Stimulated activated naive CD8-positive, alpha-beta T cell treated with anti-CD3 and anti-CD28 coated beads, Interleukin-15, Interleukin-2, amounts not matched to agents 100 U/mL and 50 U/mL, for 24 hours (primary cell): ENCODE measurements around the gene MAP3K9.

ENCODE experiments used
- ATAC-seq: fragments of 150-1000 bp; cut with Tn5 transposase; one replicate; pipeline ENCODE4 v1.10.0; 2021
- DNase-seq: peaks from one replicate; pipeline ENCODE4 v3.0.0; 2021

Gene MAP3K9

DNA sequence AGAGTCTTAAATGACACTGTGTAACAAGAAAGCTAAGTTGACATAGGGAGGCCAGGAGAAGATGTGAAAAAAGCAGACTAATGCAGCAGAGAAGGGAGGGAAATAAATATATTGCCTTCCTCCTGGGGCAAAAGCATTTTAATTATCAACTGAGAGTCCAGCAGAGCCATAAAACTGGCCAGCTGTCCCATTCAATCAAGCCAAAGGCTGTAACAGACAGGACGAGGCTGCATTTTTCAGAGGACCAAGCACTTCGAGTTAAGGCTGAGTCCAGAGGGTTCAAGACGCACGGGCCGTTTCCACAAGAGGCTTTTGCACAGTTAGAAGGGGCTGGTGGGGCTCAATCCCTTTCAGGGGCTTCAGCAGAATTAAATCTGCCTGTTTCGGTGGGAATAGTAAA, 20.4 kb downstream of the MAP3K9 start:
- no peak for DNase-seq
- ATAC-seq: no peak

GRCh38 chr14:70785556-70785955, 23.8 kb downstream of the MAP3K9 start:
- ATAC-seq: no peak
- no peak for DNase-seq

DNA sequence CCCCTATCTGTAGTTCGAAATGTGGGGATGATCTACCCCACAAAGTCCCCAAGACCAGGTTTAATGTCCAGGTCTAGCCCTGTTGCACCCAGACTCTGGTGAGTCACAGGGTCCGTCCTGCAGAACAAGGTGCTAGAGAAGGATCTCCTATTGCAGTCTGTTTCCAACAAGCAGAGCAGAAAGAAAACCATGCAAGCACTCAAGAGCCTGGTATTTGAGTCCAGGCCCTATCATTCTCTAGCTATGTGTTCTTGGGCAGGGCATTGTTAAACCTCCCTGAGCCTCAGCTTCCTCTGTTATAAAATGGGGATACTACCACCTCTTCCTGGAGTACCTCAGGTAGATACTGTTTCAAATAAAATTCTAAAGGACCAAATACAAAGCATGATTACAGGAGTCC, 24.4 kb downstream of the MAP3K9 start:
- no peak for ATAC-seq
- no peak for DNase-seq

- ATAC-seq: peak; percentile 87
- DNase-seq: peak; percentile 21
These were observed 27.0 kb downstream of the MAP3K9 start for GRCh38 chr14:70782361-70782760.

GRCh38 chr14:70780396-70781075, 28.8 kb downstream of the MAP3K9 start:
- DNase-seq (no peak), ATAC-seq (no peak)

DNA sequence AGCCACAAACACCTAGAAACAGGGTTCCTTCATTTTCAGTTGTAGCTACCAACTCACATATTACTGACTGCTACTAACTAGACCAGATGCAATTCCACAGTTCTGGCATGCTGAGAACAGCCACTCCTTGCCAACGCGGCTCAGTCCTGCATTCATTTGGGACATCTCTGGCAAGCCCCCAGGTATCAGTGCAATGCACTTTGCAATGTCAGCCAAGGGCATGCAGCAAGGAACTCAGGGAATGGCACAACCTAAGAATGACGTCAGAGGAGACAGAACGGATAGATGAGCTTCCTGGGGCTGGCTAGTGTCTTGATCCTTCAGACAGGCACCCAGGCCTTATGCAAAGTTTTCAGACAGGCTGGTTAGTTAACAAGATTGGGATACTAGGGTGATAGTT, 29.6 kb downstream of the MAP3K9 start:
- DNase-seq (no peak), ATAC-seq (no peak)

GRCh38 chr14:70776197-70776596, 33.1 kb downstream of the MAP3K9 start:
- DNase-seq (no peak), ATAC-seq (no peak)

DNA sequence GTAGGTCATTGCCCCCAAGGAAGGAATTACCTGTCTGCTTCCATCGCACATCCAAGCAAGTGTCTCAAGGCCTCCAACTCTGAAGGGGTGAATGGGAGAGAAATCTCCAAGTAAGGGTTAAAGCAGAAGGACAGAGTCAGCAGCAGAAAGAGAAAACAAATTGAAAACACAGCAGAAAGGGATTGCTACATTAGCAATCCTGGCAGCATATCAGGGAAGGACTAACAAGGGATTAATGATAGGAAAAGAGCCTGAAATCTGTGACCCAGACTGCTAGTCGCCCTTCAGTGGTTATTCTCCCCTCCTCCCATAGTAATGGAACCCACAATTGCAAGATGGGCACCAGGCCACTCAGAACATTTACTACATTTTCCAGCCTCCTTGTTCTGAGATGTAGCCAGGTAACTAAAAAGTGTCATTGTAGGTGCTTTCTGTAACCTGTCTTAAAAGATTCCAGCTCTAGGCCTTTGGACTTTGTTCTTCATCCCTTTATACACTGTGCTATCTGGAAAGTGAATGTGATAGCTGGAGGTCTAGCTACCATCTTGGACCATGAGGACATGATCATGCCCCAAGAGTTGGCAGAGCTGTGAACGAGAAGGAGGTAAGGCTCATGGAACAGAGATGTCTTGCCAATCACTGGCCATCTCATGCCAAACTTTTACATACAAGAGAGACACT, 36.0 kb downstream of the MAP3K9 start:
- DNase-seq (no peak), ATAC-seq (no peak)

GRCh38 chr14:70771781-70772212, 37.5 kb downstream of the MAP3K9 start:
- ATAC-seq (no peak), DNase-seq (no peak)

DNA sequence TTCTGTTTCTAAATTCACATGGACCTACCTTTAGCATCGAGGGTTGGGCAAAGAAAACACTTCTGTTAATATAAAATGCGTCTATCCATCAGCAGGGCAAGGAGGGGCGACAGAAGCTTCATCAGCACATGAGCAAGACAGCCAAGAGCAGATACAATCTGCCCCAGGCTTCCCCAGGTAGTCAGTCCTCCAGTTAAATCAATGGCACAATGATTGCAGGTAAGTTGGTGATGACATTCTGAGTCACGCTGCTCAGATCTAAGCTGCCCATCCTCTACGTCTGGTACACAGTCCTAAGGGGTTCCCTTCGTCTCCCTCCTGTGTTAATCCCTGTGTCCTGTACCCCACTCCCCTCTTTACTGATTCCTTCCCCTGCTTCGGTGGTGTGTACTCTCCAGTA, 38.8 kb downstream of the MAP3K9 start:
- DNase-seq (no peak), ATAC-seq (no peak)

DNA sequence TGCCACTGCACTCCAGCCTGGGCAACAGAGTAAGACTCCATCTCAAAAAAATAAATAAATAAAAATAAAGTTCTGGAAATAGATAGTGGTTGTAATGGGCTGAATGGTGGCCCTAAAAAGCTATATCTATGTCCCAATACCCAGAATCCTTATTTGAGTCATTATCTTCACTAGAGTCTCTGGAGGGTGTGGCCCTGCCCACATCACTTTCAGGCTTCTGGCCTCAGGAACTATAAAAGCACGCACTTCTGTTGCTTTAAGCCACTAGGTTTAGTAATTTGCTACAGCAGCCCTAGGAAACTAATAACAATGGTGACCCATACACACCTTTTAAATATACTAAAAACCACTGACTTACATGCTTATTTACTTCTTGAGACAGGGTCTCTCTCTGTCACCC, 49.9 kb downstream of the MAP3K9 start:
- no peak for ATAC-seq
- no peak for DNase-seq

DNA sequence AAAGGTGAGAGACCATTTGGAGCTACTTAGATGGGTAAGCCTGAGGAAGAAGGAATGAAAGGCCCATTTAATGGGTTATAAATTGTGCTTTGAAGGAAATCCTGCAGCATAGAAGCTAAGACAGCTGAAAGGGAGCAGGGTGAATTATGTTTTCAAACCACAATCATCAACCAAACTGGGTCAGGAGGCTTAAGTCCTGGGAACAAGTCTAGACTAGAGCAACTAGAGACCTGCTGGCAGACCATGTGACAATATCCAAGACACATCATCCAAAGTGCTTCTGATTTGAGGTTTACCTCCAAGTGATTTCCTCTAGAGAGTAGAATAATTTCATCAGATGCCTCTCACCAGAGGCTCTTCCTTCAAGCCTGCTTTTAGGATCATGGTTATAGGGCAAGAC, 53.7 kb downstream of the MAP3K9 start:
- DNase-seq (no peak), ATAC-seq (no peak)

- no peak for ATAC-seq
- no peak for DNase-seq
These were observed 54.3 kb downstream of the MAP3K9 start for GRCh38 chr14:70754991-70755390.

DNA sequence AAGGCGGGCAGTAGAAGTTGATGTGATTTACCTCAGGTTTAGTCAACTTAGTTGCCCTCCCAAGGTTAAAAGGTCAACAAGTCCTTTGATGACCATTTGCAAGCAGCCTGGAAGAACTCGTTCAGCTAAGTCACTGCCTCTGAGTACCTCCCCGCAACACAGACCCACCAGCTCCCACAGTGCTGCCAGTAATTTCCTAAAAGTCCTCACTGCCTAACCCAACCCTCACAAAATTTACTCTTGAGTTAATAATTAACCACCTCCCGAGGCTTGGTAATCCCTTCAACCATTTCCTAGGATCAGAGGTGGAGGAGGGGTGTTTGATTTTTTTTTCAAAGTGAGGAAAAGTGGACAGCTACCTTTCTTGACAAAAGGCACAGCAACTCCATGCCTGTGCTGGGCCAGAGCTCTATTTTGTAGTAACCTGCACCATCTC, 55.8 kb downstream of the MAP3K9 start:
- DNase-seq (no peak), ATAC-seq (no peak)

DNA sequence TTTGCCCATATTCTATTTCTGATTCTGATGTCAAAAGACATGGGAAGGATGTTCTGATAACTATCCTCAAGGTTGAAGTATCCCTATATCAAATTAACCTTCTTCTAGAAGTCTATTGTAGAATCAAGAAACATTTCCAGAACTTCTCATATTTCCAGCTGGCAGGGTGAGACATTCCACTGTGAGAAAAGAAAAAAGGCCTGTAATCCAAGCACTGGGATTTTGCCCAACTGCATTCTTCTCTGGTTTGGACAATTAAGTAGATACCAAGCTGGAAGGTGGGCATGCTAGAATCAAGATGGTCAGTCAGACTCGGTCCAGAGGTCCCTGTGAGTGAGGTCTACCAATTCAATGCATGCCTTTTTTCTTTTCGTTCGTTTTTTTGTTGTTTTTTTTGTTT, 60.9 kb downstream of the MAP3K9 start:
- DNase-seq: no peak
- no peak for ATAC-seq

DNA sequence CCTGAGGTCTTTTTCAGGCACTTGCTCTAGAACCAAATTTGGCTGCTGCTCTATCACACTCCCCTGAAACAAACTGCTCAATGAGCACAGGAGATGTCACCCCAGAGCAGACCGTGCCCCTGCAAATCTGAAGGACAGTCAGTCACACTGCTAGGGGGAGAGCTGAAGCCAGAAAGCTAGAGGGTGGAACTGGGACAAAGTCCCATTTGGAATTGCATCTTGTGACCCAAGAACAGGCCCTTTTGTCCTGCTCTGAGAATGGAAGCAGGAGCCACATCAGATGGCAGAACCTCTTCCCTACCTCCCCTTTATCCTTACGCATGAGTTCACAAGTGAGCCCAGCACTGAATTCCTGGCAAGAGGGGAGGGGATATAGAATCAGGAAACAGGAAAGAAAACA, 64.7 kb downstream of the MAP3K9 start:
- DNase-seq (no peak), ATAC-seq (no peak)

GRCh38 chr14:70742316-70742715, 67.0 kb downstream of the MAP3K9 start:
- no peak for ATAC-seq
- no peak for DNase-seq

DNA sequence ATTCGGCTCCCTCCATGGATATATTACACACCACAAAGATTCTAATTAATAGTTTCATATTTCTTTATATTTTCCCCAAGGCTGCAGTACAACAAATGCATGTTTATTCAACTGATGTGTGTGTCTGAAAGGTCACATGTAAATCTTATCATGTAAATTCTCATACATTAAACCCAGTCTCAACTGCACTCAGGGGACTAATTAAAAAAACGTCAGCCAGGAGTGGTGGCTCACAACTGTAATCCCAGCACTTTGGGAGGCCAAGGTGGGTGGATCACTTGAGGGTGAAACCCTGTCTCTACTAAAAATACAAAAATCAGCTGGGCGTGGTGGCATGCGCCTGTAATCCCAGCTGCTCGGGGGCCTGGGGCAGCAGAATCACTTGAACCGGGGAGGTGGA, 67.8 kb downstream of the MAP3K9 start:
- no peak for ATAC-seq
- DNase-seq: no peak

DNA sequence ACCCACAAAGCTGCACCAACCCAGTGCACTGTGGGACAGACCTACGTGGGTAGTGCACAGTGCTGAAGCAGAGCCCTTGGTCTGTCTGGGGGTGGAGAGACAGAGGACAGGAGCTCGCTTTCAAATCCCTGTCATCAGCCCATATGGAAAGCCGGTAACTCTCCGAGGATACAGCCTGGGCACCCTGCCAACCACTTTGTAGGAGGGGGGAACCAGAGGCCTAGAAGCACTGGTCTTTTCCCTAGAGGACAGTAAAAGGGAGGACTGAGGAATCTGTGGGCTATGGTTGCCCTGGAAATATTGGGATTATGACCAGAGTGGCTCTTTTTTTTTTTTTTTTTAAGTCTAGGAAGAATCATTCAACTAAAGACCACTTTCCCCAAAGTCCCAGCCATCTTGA, 74.3 kb downstream of the MAP3K9 start:
- DNase-seq: no peak
- ATAC-seq: no peak

GRCh38 chr14:70731447-70732239, 77.7 kb downstream of the MAP3K9 start:
- DNase-seq (no peak), ATAC-seq (no peak)

DNA sequence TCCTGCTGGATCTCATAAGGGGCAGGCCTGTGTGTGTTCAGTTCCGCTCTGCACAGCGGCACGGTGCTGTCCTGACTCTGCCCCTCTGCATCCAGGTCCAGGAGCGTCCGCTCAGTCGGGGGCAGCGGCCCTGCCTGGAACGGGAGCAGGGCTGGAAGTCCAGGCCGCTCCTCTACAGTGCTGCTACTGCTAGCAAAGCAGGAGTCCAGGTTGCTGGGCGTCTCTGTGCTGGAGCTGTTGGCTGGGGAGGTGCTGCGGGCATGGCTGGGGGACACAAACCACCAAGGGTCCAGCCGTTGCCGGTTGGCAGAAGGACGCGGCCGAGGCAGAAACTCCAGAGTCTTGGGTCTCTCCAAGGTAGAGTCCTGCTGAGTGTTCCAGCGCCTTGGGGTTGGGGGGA, 78.9 kb downstream of the MAP3K9 start:
- ATAC-seq (no peak), DNase-seq (no peak)

- DNase-seq: no peak
- no peak for ATAC-seq
These were observed 82.5 kb downstream of the MAP3K9 start for GRCh38 chr14:70726651-70727375.

DNA sequence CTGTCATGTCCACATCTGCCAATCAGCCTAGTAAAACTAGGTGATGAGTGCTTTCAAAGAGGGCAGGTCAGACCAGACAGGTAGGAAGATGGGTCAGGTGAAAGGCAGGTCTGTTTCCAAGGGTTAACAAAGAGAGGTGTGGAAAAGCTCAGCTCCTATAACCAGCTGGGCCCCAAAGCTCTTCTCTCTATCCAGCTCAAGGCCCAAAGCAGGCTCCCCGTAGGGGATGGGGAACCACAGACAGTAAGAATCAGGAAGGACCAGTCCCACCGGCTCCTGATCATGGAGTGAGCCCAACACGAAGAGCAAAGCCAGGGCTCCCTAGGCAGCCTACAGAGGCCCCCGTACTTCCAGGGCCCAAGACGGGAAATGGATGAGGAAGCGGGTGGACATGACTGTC, 84.4 kb downstream of the MAP3K9 start:
- ATAC-seq: no peak

More for the DNA sequence above, 84.4 kb downstream of the MAP3K9 start:
- no peak for DNase-seq
